H9 (cell line): Measurements from ENCODE around the gene ZNF365. TPM values are rescaled to one million over a fixed set of nuclear protein-coding genes. Genes with fewer than 3 reads are reported as not detected.

ENCODE experiments used
- DNase-seq: peaks from one replicate; pipeline ENCODE4 v3.0.0-alpha.2; 2017
- H2AFZ ChIP-seq: one replicate; pipeline ENCODE4 v1.6.1; 2013; ENCODE audit warnings: mild to moderate bottlenecking, low read length, control low read depth, moderate library complexity
- H2AK5ac ChIP-seq: 2 replicates; pipeline ENCODE4 v1.6.1; 2013; ENCODE audit warnings: low read length, control low read depth, mixed read lengths; ENCODE audit not compliant: insufficient read length
- H2BK120ac ChIP-seq: one replicate; pipeline ENCODE4 v1.6.1; 2013; ENCODE audit warnings: low read depth, mild to moderate bottlenecking, low read length, control low read depth, inconsistent platforms; ENCODE audit not compliant: poor library complexity, severe bottlenecking
- H2BK12ac ChIP-seq: 2 replicates; pipeline ENCODE4 v1.6.1; 2013; ENCODE audit warnings: low read length, control low read depth, mixed read lengths, low read depth; ENCODE audit not compliant: insufficient read length
- H2BK15ac ChIP-seq: 2 replicates; pipeline ENCODE4 v1.6.1; 2013; ENCODE audit warnings: low read depth, low read length, control low read depth
- H2BK20ac ChIP-seq: one replicate; pipeline ENCODE4 v1.6.1; 2013; ENCODE audit warnings: low read depth, mild to moderate bottlenecking, low read length, control low read depth, inconsistent platforms; ENCODE audit not compliant: poor library complexity, severe bottlenecking
- H2BK5ac ChIP-seq: 2 replicates; pipeline ENCODE4 v1.6.1; 2013; ENCODE audit warnings: low read length, control low read depth, mixed read lengths; ENCODE audit not compliant: insufficient read length
- H3K14ac ChIP-seq: 2 replicates; pipeline ENCODE4 v1.6.1; 2013; ENCODE audit warnings: low read length, control low read depth; ENCODE audit not compliant: insufficient read depth
- H3K18ac ChIP-seq: 2 replicates; pipeline ENCODE4 v1.6.1; 2013; ENCODE audit warnings: low read depth, mild to moderate bottlenecking, mixed read lengths, low read length, control low read depth; ENCODE audit not compliant: insufficient read length
- H3K23ac ChIP-seq: 2 replicates; pipeline ENCODE4 v1.6.1; 2013; ENCODE audit warnings: low read length, control low read depth, mixed read lengths, low read depth; ENCODE audit not compliant: insufficient read length
- H3K23me2 ChIP-seq: 2 replicates; pipeline ENCODE4 v1.6.1; 2013; ENCODE audit warnings: low read depth, mild to moderate bottlenecking, mixed read lengths, low read length, control low read depth; ENCODE audit not compliant: insufficient read length, poor library complexity, severe bottlenecking
- H3K27ac ChIP-seq: 2 replicates; pipeline ENCODE4 v1.5.1; 2013; ENCODE audit warnings: low read length, control low read depth, mixed read lengths, low read depth; ENCODE audit not compliant: insufficient read length
- H3K27me3 ChIP-seq: 2 replicates; pipeline ENCODE4 v1.6.1; 2013; ENCODE audit warnings: low read length, control low read depth, inconsistent platforms; ENCODE audit not compliant: insufficient read depth
- H3K4ac ChIP-seq: 2 replicates; pipeline ENCODE4 v1.6.1; 2013; ENCODE audit warnings: low read depth, mild to moderate bottlenecking, control low read depth, inconsistent platforms, low read length, moderate library complexity
- H3K4me1 ChIP-seq: 2 replicates; pipeline ENCODE4 v1.6.1; 2013; ENCODE audit warnings: low read length, control low read depth, inconsistent platforms; ENCODE audit not compliant: insufficient read depth
- H3K4me2 ChIP-seq: 2 replicates; pipeline ENCODE4 v1.6.1; 2013; ENCODE audit warnings: low read length, control low read depth, mixed read lengths; ENCODE audit not compliant: insufficient read length, insufficient read depth
- H3K56ac ChIP-seq: 2 replicates; pipeline ENCODE4 v1.6.1; 2013; ENCODE audit warnings: low read depth, mild to moderate bottlenecking, mixed read lengths, low read length, control low read depth; ENCODE audit not compliant: insufficient read length
- H3K79me1 ChIP-seq: 2 replicates; pipeline ENCODE4 v1.6.1; 2013; ENCODE audit warnings: low read depth, mild to moderate bottlenecking, moderate library complexity, low read length, control low read depth, inconsistent platforms; ENCODE audit not compliant: insufficient read depth, poor library complexity, severe bottlenecking
- H3K79me2 ChIP-seq: 2 replicates; pipeline ENCODE4 v1.6.1; 2013; ENCODE audit warnings: low read length, control low read depth, inconsistent platforms; ENCODE audit not compliant: insufficient read depth
- H3K9ac ChIP-seq: 2 replicates; pipeline ENCODE4 v1.6.1; 2013; ENCODE audit warnings: low read length, control low read depth, mixed read lengths; ENCODE audit not compliant: insufficient read length; ENCODE audit errors: extremely low read depth
- H3K9me3 ChIP-seq: one replicate; pipeline ENCODE4 v1.6.1; 2013; ENCODE audit warnings: low read depth, low read length, inconsistent platforms; ENCODE audit not compliant: control insufficient read depth
- H3T11ph ChIP-seq: one replicate; pipeline ENCODE4 v1.6.1; 2013; ENCODE audit warnings: mild to moderate bottlenecking, low read length, control low read depth, inconsistent platforms
- H4K20me1 ChIP-seq: one replicate; pipeline ENCODE4 v1.6.1; 2013; ENCODE audit not compliant: control insufficient read depth, insufficient read length, insufficient read depth
- H4K5ac ChIP-seq: 2 replicates; pipeline ENCODE4 v1.6.1; 2013; ENCODE audit warnings: low read depth, mild to moderate bottlenecking, mixed read lengths, low read length, control low read depth; ENCODE audit not compliant: insufficient read length
- H4K8ac ChIP-seq: replicated peaks from 2 replicates; pipeline ENCODE4 v1.6.1; 2013; ENCODE audit warnings: low read length, control low read depth, mixed read lengths, low read depth; ENCODE audit not compliant: insufficient read length
- H4K91ac ChIP-seq: 2 replicates; pipeline ENCODE4 v1.6.1; 2013; ENCODE audit warnings: low read depth, mild to moderate bottlenecking, moderate library complexity, mixed read lengths, low read length, control low read depth; ENCODE audit not compliant: insufficient read length
- H3K27ac Mint-ChIP-seq, 3 experiments: 2 replicates in 2 of 3; 3 replicates in 1 of 3; pipeline ENCODE4 v1.8.0; 2020 to 2021; ENCODE audit warnings: mixed read lengths in 3 of 3, mild to moderate bottlenecking in 1 of 3, moderate library complexity in 1 of 3
- H3K27me3 Mint-ChIP-seq: 2 replicates; pipeline ENCODE4 v1.8.0; 2021; ENCODE audit warnings: low read depth, mild to moderate bottlenecking, moderate library complexity, mixed read lengths
- H3K36me3 Mint-ChIP-seq, 3 experiments: 2 replicates in 2 of 3; 3 replicates in 1 of 3; pipeline ENCODE4 v1.8.0; 2020 to 2021; ENCODE audit warnings: low read depth in 3 of 3, mixed read lengths in 3 of 3; ENCODE audit not compliant: insufficient read depth in 1 of 3
- H3K4me1 Mint-ChIP-seq, 2 experiments: 2 replicates each; pipeline ENCODE4 v1.8.0; 2020; ENCODE audit warnings: mixed read lengths in 2 of 2
- H3K4me3 Mint-ChIP-seq, 2 experiments: 2 replicates in 1 of 2; 3 replicates in 1 of 2; pipeline ENCODE4 v1.8.0; 2020 to 2021; ENCODE audit warnings: mild to moderate bottlenecking in 2 of 2, mixed read lengths in 2 of 2, moderate library complexity in 1 of 2
- H3K9me3 Mint-ChIP-seq, 2 experiments: 2 replicates in 1 of 2; 3 replicates in 1 of 2; pipeline ENCODE4 v1.8.0; 2020; ENCODE audit warnings: mild to moderate bottlenecking in 2 of 2, mixed read lengths in 2 of 2, moderate library complexity in 1 of 2
- WGBS: extraction: QIAGEN DNeasy Blood & Tissue Kit; methylation state at CpG from one replicate; pipeline ENCODE4 v1.1.7; 2013; ENCODE audit warnings: missing lambda C conversion rate, low lambda C conversion rate, mixed read lengths; ENCODE audit not compliant: insufficient read length; ENCODE audit errors: extremely low coverage; 5-methylcytosine and 5-hydroxymethylcytosine counted together
- total RNA-seq: library from RNA; stranded (reverse); gene quantifications from 2 replicates; pipeline ENCODE4 v1.2.1, GENCODE V29; 2021
- TF ChIP-seq, protein P1 (sequence below): fragments of 200-600 bp; sonication (generic); conservative IDR thresholded peaks from 3 replicates; pipeline ENCODE4 v1.8.0; 2021; ENCODE audit warnings: antibody characterized with exemption, mild to moderate bottlenecking

Gene ZNF365
- total RNA-seq, 1 experiment from 2014 or later: 0.59 TPM

DNA sequence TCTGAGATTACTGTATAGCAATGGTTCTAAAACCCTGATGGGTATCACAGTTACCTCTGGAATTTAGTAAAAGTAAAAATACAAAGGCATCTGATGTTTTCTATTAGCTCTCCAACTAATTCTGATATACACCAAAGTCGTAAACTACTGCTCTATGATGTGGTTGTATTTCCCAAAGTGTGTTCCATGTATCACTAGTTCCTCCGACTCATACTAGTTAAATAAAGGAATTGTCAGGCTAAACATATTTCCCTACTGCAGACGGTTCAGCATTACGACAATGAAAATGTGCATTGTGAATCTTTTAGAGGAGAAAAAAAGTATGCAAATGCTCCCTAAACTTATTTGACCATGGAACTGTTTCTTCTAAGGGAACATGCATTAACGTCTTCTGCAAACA, 38.9 kb downstream of the ZNF365 start:
- no peaks in the 10 kb centered on the region for H3K9me3 ChIP-seq
- no peak overlapping the region for H3K4ac ChIP-seq
- H3K4me2 ChIP-seq: no peak overlapping the region
- Mint-ChIP-seq H3K27ac (no peak overlapping the region), H3K27me3 (peaks cover 7% of the 10 kb centered on the region; the same call in 1 of the 2 replicates), H3K9me3 (peaks cover 9 to 10% of the 10 kb centered on the region in 2 experiments; a peak in 3 of 5 replicates), H3K4me3 (no peak overlapping the region), H3K4me1 (no peaks in the 10 kb centered on the region), H3K36me3 (peaks cover 0 to 1% (median 0%) of the 10 kb centered on the region in 3 experiments; a peak in 1 of 7 replicates)
- WGBS: no CpG with 5 or more reads among the region's 5 CpGs
- no peak overlapping the region for H4K91ac ChIP-seq
- H3K9ac ChIP-seq: no peak overlapping the region
- no peak overlapping the region for H4K8ac ChIP-seq
- no peak overlapping the region for H2AFZ ChIP-seq
- no peaks in the 10 kb centered on the region for H3K4me1 ChIP-seq
- no peak overlapping the region for H2BK12ac ChIP-seq
- H3K23ac ChIP-seq: no peak overlapping the region
- H3K56ac ChIP-seq: no peak overlapping the region
- H3K79me2 ChIP-seq: no peaks in the 10 kb centered on the region
- no peaks in the 10 kb centered on the region for H3K79me1 ChIP-seq
- no peak overlapping the region for H3K27ac ChIP-seq
- H4K5ac ChIP-seq: no peak overlapping the region
- H3K14ac ChIP-seq: no peak overlapping the region
- H4K20me1 ChIP-seq: no peaks in the 10 kb centered on the region
- no peak overlapping the region for H2BK5ac ChIP-seq
- H3T11ph ChIP-seq: no peak overlapping the region
- no peak for DNase-seq
- no peak overlapping the region for H2BK15ac ChIP-seq
- H2BK120ac ChIP-seq: no peak overlapping the region
- no peak overlapping the region for H2AK5ac ChIP-seq
- H3K18ac ChIP-seq: no peak overlapping the region
- TF ChIP-seq, protein P1, sequence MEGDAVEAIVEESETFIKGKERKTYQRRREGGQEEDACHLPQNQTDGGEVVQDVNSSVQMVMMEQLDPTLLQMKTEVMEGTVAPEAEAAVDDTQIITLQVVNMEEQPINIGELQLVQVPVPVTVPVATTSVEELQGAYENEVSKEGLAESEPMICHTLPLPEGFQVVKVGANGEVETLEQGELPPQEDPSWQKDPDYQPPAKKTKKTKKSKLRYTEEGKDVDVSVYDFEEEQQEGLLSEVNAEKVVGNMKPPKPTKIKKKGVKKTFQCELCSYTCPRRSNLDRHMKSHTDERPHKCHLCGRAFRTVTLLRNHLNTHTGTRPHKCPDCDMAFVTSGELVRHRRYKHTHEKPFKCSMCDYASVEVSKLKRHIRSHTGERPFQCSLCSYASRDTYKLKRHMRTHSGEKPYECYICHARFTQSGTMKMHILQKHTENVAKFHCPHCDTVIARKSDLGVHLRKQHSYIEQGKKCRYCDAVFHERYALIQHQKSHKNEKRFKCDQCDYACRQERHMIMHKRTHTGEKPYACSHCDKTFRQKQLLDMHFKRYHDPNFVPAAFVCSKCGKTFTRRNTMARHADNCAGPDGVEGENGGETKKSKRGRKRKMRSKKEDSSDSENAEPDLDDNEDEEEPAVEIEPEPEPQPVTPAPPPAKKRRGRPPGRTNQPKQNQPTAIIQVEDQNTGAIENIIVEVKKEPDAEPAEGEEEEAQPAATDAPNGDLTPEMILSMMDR: no peak
- H3K23me2 ChIP-seq: no peaks in the 10 kb centered on the region
- H3K27me3 ChIP-seq: no peaks in the 10 kb centered on the region
- H2BK20ac ChIP-seq: no peak overlapping the region
